Gastrocnemius medialis (tissue), 4 donors: Measurements from ENCODE around the gene AGAP1.

Experiments
- CTCF ChIP-seq, 5 experiments: fragments of 450-650 bp in 3 of 5; fragments of 200-600 bp in 2 of 5; sonication (generic) in 2 of 5; IDR thresholded peaks in 4 of 5; conservative IDR thresholded peaks in 1 of 5; 1 replicate in 4 of 5; 2 replicates in 1 of 5; pipeline ENCODE4 v1.5.1; 2016 to 2019; ENCODE audit warnings: antibody characterized with exemption in 5 of 5, mild to moderate bottlenecking in 3 of 5, moderate library complexity in 3 of 5
- POLR2A ChIP-seq, 2 donors: fragments of 450-650 bp; IDR thresholded peaks; one replicate each; pipeline ENCODE4 v1.6.1; 2017; ENCODE audit warnings: antibody characterized with exemption in 2 of 2, mild to moderate bottlenecking in 2 of 2, moderate library complexity in 2 of 2

DNA sequence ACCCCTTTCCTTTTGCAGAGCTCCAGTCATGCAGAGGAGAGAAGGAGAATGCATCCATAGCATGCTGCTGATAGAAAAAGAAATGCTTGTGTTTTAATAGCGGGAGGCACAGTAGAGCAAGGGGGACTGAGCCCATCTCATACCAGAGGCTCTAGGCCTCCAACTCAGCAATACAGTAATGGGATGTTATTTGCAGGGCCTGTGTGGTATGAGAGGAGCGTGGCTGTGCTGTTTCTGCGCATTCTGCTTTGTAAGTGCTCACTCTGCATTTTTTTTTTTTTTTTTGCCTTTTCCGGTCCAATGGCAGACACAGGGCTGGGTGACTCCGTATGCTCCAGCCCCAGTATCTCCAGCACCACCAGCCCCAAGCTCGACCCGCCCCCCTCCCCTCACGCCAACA is 474.3 kb downstream of the AGAP1 start:
- TF ChIP-seq POLR2A (IDR thresholded peaks at IDR 0.05) (no peak), CTCF (IDR thresholded peaks at IDR 0.05 in 4 of 5, conservative IDR thresholded peaks at IDR 0.05 in 1 of 5) (no peak)
